ENCODE measurements around the gene TPST2.

The TPST2 gene

GRCh38 chr22:26546282-26546681 lies 43.6 kb downstream of the TPST2 start:
- Histone ChIP-seq H3K27ac (ENCODE audit: low read length) (no peak overlapping the region), H3K9ac (ENCODE audit: low read length) (no peak overlapping the region)

GRCh38 chr22:26545827-26546226 lies 44.1 kb downstream of the TPST2 start:
- Histone ChIP-seq H4K20me1 (ENCODE audit: insufficient read depth, low read length) (no peaks in the 10 kb centered on the region), H2AFZ (ENCODE audit: low read depth, low read length) (no peak overlapping the region), H3K4me2 (ENCODE audit: low read length) (no peak overlapping the region), H3K79me2 (ENCODE audit: low read length) (no peaks in the 10 kb centered on the region), H3K4me1 (ENCODE audit: low read length) (peaks cover 4% of the 10 kb centered on the region; the same call in 1 of the 2 replicates), H3K27me3 (ENCODE audit: low read depth, low read length) (no peaks in the 10 kb centered on the region), H3K4me3 (ENCODE audit: low read length) (no peak overlapping the region), H3K9ac (ENCODE audit: low read length) (no peak overlapping the region), H3K36me3 (replicated peaks; ENCODE audit: low read depth, low read length) (no peaks in the 10 kb centered on the region), H3K27ac (ENCODE audit: low read length) (no peak overlapping the region), H3K9me3 (ENCODE audit: insufficient read depth, low read length) (no peaks in the 10 kb centered on the region)
- TF ChIP-seq, protein P1, sequence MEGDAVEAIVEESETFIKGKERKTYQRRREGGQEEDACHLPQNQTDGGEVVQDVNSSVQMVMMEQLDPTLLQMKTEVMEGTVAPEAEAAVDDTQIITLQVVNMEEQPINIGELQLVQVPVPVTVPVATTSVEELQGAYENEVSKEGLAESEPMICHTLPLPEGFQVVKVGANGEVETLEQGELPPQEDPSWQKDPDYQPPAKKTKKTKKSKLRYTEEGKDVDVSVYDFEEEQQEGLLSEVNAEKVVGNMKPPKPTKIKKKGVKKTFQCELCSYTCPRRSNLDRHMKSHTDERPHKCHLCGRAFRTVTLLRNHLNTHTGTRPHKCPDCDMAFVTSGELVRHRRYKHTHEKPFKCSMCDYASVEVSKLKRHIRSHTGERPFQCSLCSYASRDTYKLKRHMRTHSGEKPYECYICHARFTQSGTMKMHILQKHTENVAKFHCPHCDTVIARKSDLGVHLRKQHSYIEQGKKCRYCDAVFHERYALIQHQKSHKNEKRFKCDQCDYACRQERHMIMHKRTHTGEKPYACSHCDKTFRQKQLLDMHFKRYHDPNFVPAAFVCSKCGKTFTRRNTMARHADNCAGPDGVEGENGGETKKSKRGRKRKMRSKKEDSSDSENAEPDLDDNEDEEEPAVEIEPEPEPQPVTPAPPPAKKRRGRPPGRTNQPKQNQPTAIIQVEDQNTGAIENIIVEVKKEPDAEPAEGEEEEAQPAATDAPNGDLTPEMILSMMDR (IDR thresholded peaks at IDR 0.05; ENCODE audit: low read depth, low read length), result no peak
- no peak for TF ChIP-seq EZH2phosphoT487 (IDR thresholded peaks at IDR 0.05; ENCODE audit: low read depth)

More at GRCh38 chr22:26546282-26546681, 43.6 kb downstream of the TPST2 start:
- no peak overlapping the region for H2AFZ ChIP-seq (ENCODE audit: low read depth, low read length)
- no peaks in the 10 kb centered on the region for H4K20me1 ChIP-seq (ENCODE audit: insufficient read depth, low read length)
- H3K4me1 ChIP-seq (ENCODE audit: low read length), result peaks cover 4% of the 10 kb centered on the region; the same call in 1 of the 2 replicates
- H3K4me3 ChIP-seq (ENCODE audit: low read length), result no peak overlapping the region
- H3K36me3 ChIP-seq (replicated peaks; ENCODE audit: low read depth, low read length), result no peaks in the 10 kb centered on the region
- H3K27me3 ChIP-seq (ENCODE audit: low read depth, low read length), result no peaks in the 10 kb centered on the region
- H3K4me2 ChIP-seq (ENCODE audit: low read length), result no peak overlapping the region
- TF ChIP-seq, protein P1 (IDR thresholded peaks at IDR 0.05; ENCODE audit: low read depth, low read length), result no peak
- no peak for TF ChIP-seq EZH2phosphoT487 (IDR thresholded peaks at IDR 0.05; ENCODE audit: low read depth)
- H3K79me2 ChIP-seq (ENCODE audit: low read length), result no peaks in the 10 kb centered on the region
- H3K9me3 ChIP-seq (ENCODE audit: insufficient read depth, low read length), result no peaks in the 10 kb centered on the region

DNA sequence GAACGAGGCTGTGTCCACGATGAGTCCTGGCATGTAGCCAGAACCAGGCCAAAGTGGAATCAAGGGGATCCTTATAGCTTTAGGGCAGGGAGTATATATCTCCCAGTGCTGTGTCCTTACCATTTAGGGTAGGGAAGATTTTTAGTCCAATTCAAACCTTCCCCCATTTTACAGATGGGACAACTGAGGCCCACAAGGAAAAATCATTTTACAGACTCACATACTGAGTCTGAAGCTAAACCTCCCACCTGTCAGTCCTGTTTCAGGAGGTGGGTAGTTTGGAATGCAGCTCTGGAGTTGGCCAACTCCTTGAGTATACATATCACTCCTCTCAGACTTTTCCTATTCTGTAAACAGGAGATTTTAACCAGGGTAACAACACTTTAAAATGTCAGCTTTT lies 44.5 kb downstream of the TPST2 start:
- Histone ChIP-seq H3K79me2 (ENCODE audit: low read length) (no peaks in the 10 kb centered on the region), H3K4me1 (ENCODE audit: low read length) (peaks cover 4% of the 10 kb centered on the region; the same call in 1 of the 2 replicates), H4K20me1 (ENCODE audit: insufficient read depth, low read length) (no peaks in the 10 kb centered on the region), H3K36me3 (replicated peaks; ENCODE audit: low read depth, low read length) (no peaks in the 10 kb centered on the region), H3K27ac (ENCODE audit: low read length) (no peak overlapping the region), H3K27me3 (ENCODE audit: low read depth, low read length) (no peaks in the 10 kb centered on the region), H3K4me3 (ENCODE audit: low read length) (no peak overlapping the region), H2AFZ (ENCODE audit: low read depth, low read length) (no peak overlapping the region), H3K4me2 (ENCODE audit: low read length) (no peak overlapping the region), H3K9ac (ENCODE audit: low read length) (no peak overlapping the region), H3K9me3 (ENCODE audit: insufficient read depth, low read length) (no peaks in the 10 kb centered on the region)
- no peak for TF ChIP-seq EZH2phosphoT487 (IDR thresholded peaks at IDR 0.05; ENCODE audit: low read depth)
- TF ChIP-seq, protein P1 (IDR thresholded peaks at IDR 0.05; ENCODE audit: low read depth, low read length), result no peak

- no peak overlapping the region for H3K9ac ChIP-seq (ENCODE audit: low read length)
- no peak overlapping the region for H2AFZ ChIP-seq (ENCODE audit: low read depth, low read length)
- no peaks in the 10 kb centered on the region for H3K36me3 ChIP-seq (replicated peaks; ENCODE audit: low read depth, low read length)
- peaks cover 4% of the 10 kb centered on the region; the same call in 1 of the 2 replicates for H3K4me1 ChIP-seq (ENCODE audit: low read length)
- no peak overlapping the region for H3K4me2 ChIP-seq (ENCODE audit: low read length)
- no peak overlapping the region for H3K27ac ChIP-seq (ENCODE audit: low read length)
- TF ChIP-seq, protein P1 (IDR thresholded peaks at IDR 0.05; ENCODE audit: low read depth, low read length), result no peak
- TF ChIP-seq EZH2phosphoT487 (IDR thresholded peaks at IDR 0.05; ENCODE audit: low read depth), result no peak
- no peaks in the 10 kb centered on the region for H3K27me3 ChIP-seq (ENCODE audit: low read depth, low read length)
- H3K4me3 ChIP-seq (ENCODE audit: low read length), result no peak overlapping the region
- H3K79me2 ChIP-seq (ENCODE audit: low read length), result no peaks in the 10 kb centered on the region
- no peaks in the 10 kb centered on the region for H4K20me1 ChIP-seq (ENCODE audit: insufficient read depth, low read length)
- no peaks in the 10 kb centered on the region for H3K9me3 ChIP-seq (ENCODE audit: insufficient read depth, low read length)
Observed at GRCh38 chr22:26544489-26544888, 45.4 kb downstream of the TPST2 start.
